SIG-M5 (cell line): ENCODE data around the gene PCDHGA5.
"Not testable (repeated sequence)": the region's sequence is repeated elsewhere in the genome, so short reads cannot be mapped to it uniquely, and the experiment has no call there.

Experiments used
- DNase-seq: peaks from one replicate; lab custom pipeline; 2025; lab: John Stamatoyannopoulos, UW

PCDHGA5 gene

DNA sequence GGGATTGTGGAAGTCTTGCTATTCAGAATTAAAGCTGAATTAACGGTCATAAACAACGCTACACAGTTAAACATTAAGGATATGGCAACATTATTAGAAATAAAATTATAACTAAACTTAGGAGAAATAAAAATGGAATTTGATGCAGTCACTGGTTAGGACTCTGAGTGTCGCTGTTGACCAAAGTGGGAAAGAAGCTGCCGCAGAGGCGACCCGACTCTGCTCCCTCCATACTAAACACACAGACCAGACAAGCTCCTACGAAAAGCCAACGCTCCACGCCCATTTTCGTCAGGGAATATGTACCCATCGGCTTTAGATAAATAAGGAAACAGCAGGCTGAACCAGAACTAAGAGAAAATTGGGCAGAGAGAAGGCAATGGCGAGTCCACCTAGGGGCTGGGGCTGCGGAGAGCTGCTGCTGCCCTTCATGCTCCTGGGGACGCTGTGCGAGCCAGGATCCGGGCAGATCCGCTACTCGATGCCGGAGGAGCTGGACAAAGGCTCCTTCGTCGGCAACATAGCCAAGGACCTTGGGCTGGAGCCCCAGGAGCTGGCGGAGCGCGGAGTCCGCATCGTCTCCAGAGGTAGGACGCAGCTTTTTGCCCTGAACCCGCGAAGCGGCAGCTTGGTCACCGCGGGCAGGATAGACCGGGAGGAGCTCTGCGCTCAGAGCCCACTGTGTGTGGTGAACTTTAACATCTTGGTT is at the start of gene PCDHGA5:
PCDHGA5 (plus strand) TSS at position 211 of the 709 bp plus-strand sequence; CDS start at position 380, 169 bp downstream.
- no peak for DNase-seq

DNA sequence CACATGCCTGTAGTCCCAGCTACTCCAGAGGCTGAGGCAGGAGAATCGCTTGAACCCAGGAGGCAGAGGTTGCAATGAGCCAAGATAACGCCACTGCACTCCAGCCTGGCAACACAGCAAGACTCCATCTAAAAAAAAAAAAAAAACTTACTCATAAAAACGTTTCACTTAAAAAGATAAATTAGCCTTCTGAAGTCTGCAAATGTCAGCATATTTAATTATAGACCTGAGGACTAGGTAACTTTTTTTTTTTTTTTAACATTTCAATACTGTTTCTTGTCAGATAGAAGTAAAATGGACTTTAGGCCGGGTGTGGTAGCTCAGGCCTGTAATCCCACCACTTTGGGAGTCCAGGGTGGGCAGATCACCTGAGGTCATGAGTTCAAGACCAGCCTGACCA is 47.0 kb upstream of the PCDHGA5 start:
- DNase-seq: not testable (repeated sequence)

DNA sequence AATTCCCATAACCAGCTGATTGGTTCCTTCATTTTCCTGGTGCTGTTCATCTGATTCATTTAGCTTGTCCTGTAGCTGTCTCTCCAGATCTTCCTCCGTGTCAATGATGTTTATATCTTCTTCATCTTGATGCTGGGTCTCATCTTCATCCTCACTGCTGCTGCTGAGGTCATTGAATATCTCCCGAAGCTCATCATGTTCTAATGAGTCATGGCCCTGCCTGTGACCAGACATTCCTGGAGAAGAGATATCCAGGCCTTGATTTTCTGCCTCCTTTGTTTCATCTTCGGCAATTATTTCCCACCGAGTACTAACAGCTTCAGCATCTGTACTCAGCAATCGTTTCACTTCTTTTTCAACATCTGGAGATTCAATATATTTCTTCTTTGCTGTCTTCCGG is 44.8 kb upstream of the PCDHGA5 start:
- DNase-seq: no peak

DNA sequence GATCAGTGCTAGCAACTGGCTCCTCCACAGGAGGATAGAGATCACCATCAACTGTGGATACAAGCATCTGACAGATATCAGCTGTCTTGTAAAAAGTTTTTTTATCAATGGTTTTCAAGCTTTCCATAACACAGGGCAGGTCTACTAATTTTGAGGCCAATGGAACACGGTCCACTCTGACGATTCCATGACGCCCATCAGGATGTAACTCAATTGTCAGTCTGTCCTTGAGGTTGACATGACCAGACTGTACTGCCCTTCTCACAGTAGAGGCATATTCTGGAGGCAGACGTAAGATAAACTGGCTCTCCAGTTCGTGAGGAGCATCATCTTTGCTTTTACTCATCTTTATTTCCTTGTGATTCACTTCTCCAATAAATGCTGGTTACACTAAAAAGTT is 44.3 kb upstream of the PCDHGA5 start:
- no peak for DNase-seq

DNA sequence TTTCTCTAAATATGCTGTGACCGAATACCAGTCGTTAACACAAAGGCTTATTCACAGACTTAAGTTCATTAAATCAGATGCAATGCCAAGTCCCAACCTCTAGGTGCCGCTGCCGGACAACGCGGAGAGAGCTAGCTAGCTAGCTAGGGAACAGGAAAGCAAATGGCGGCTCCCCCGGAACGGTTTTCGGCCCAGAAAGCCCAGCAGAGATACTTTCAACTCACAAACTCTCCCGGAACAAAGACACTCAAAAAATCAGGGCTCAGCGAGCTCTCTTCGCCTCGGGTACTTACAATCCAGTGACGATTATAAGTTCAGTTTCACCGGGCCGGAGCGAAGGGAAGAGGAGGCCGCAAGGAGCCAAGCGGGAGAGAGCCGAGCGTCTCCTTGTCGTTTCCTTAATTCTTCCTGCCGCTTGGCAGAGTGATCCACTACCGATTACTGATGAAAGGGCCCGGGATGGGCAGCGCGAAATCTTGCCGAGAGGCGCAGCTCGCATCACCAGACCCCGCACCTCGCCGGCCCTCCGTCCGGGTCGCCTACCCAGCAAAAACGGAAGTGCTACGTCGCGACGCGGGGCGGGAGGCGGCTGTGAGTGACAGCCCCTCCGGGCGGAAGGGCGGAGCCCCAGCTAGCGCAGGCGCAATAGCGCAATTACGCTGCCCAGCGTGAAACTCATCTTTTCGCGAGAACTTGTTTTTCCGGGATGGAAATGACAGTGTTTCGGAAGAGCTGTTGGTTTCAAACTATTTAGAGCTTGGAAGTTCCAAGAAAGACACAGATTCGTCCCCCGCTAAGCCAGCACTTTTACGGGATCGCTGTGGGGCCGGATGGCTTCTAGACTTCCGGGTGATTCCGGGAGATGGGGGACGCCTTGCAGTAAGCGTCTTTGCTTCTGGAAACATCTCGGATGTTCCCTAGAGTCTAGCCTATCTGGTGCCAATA is 43.5 kb upstream of the PCDHGA5 start, which contains the start of gene TAF7:
TAF7 (minus strand) TSS at position 560 of the 945 bp plus-strand sequence. CDS start 740 bp downstream, outside the sequence.
- peak; percentile 32 for DNase-seq

DNA sequence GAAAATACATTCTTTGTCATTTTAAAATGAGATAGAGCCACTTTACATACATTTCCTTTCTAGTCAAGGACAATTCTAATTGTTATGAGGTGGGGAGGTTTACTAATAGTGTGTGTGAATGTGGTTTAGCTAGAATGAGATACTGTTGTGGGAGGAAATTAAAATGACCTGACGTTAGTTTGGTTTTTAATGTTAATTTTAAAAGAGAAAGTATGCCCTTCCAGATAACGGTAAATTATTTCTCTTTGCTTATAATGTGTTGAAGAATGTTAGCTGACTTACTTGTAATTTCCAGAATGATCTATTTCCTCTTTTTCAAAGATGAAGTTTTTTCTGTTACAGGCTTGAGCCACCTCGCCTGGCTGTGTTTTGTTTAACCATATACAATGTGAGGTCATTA is 41.7 kb upstream of the PCDHGA5 start:
- DNase-seq: no peak

DNA sequence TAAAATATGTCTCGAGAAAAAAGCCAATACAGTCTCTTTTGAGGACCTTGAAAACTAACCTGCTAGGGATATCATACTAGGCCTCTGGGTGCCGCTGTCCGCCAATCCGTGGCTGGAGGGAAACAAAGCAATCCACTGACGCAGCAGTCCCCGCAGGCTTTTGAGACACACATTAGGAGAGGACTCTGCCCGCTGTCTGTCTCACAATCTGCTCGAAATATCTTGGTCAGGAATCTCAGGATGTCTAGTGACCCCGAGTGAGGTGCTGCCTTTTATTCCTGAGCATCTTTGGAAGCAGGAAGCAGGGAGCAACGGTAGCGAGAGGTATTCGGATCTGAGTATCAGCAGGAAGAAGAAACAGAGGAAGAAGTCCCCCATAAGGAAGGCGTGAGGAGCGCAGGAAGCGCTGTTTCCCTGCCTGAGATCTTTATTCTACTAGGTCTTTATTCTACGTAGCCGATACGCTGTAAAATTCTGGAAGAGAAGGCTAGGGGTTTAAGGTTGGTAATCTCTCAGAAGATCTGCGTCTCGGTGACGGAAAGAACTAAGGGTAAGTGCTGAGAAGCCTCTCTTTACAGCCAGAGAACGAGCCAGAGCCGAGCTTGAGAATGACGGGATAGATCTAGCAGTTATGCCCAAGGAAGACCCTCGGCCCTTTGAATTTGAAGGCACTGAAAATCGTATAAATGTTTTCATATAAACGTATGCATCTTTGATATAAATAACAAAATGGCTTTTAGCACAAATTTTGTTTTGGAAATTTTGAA is 37.7 kb upstream of the PCDHGA5 start:
- DNase-seq: no peak

DNA sequence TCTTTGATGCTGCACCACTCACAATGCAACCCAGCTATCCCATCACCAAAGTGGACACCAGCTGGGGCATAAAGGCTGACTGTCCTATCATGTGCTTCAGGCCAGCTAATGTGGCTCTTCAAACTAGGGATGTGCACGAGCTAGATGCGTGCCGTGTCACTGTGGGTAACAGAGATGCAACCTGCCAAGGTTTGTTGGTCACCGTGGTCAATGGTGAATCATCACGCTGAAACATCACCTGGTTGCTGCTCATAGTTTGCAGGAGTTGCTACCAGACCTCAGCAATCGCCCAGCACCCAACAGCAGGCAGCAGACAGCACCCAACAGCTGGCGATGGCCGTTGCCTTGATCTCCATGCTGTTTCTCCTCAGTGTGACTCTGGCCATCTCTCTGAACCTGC is 35.7 kb upstream of the PCDHGA5 start:
- DNase-seq: no peak

DNA sequence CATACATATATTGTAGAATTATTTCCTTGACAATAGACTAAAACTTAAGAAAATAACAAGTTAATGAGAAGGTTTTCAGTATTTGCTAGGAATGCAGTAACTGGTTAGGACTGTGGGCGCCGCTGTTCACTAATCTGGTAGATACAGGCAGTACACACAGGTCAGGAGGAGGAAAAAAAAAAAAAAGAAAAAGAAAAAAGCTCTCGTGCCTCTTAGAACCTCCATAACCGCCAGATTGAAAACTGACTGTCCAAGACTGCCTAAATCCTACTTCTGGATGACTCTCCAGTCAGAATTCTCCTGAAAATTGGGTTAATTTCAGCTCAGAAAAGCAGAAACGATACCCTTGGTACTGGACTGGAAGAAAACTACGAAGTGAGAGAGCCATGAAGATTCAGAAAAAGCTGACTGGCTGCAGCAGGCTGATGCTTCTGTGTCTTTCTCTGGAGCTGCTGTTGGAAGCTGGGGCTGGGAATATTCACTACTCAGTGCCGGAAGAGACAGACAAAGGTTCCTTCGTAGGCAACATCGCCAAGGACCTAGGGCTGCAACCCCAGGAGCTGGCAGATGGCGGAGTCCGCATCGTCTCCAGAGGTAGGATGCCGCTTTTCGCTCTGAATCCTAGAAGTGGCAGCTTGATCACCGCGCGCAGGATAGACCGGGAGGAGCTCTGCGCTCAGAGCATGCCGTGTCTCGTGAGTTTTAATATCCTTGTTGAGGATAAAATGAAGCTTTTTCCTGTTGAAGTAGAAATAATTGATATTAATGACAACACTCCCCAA is 33.5 kb upstream of the PCDHGA5 start, which contains the start of gene PCDHGA1:
PCDHGA1 (plus strand) TSS at position 216 of the 782 bp plus-strand sequence.
- DNase-seq: no peak

DNA sequence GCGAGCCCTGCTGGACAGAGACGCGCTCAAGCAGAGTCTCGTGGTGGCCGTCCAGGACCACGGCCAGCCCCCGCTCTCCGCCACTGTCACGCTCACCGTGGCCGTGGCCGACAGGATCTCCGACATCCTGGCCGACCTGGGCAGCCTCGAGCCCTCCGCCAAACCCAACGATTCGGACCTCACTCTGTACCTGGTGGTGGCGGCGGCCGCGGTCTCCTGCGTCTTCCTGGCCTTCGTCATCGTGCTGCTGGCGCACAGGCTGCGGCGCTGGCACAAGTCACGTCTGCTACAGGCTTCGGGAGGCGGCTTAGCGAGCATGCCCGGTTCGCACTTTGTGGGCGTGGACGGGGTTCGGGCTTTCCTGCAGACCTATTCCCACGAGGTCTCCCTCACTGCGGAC is 31.4 kb upstream of the PCDHGA5 start:
- not testable (repeated sequence) for DNase-seq

DNA sequence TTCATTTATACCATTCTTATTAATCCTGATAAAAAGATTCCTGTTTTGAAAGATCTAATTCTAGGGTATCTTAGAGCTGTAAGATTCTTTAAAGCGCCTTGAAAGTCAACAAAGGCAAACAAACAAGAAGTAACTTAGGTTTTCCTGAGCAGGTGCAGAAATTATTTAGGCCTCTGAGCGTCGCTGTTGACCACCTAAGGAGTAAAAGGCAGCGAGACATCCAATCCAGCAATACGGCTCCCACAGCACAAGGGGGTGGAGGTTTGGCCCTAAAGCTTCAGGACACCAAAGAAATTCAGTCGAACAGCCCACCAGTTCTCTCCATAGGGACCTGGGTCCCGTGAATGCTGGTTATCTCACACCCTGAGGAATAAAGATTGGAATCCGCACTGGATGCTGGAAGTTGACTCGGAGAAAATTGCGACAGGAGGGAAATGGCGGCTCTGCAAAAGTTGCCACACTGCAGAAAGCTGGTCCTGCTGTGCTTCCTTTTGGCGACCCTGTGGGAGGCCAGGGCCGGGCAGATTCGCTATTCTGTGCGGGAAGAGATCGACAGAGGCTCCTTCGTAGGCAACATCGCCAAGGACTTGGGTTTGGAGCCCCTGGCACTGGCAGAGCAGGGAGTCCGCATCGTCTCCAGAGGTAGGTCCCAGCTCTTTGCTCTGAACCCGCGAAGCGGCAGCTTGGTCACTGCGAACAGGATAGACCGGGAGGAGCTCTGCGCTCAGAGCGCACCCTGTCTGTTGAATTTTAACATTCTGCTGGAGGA is 25.2 kb upstream of the PCDHGA5 start, which contains the start of gene PCDHGA2:
PCDHGA2 (plus strand) TSS at position 223 of the 769 bp plus-strand sequence.
- no peak for DNase-seq

DNA sequence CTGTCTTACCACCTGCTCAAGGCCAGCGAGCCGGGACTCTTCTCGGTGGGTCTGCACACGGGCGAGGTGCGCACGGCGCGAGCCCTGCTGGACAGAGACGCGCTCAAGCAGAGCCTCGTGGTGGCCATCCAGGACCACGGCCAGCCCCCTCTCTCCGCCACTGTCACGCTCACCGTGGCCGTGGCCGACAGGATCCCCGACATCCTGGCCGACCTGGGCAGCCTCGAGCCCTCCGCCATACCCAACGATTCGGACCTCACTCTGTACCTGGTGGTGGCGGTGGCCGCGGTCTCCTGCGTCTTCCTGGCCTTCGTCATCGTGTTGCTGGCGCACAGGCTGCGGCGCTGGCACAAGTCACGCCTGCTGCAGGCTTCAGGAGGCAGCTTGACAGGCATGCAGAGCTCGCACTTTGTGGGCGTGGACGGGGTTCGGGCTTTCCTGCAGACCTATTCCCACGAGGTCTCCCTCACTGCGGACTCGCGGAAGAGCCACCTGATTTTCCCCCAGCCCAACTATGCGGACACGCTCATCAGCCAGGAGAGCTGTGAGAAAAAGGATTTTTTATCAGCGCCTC is 23.1 kb upstream of the PCDHGA5 start:
- DNase-seq: not testable (repeated sequence)

DNA sequence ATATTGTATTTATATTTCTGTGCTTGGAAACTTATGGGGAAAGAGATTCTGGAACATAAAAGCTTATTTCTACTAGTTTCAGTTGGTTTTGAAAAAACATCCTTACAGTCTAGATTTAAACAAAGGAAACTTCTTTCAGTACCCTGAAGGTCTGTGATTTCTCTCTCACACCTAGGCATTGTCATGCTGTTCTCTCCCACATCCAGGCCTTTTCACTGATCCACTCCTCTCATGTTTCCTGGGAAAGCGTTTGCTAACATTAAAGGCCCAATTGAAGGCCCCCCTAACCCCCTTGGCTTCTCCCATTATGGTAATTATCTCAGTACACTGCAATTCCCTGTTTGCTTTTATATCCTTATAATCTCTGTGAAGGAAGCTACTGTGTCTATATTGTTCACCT is 21.2 kb upstream of the PCDHGA5 start:
- DNase-seq: no peak

DNA sequence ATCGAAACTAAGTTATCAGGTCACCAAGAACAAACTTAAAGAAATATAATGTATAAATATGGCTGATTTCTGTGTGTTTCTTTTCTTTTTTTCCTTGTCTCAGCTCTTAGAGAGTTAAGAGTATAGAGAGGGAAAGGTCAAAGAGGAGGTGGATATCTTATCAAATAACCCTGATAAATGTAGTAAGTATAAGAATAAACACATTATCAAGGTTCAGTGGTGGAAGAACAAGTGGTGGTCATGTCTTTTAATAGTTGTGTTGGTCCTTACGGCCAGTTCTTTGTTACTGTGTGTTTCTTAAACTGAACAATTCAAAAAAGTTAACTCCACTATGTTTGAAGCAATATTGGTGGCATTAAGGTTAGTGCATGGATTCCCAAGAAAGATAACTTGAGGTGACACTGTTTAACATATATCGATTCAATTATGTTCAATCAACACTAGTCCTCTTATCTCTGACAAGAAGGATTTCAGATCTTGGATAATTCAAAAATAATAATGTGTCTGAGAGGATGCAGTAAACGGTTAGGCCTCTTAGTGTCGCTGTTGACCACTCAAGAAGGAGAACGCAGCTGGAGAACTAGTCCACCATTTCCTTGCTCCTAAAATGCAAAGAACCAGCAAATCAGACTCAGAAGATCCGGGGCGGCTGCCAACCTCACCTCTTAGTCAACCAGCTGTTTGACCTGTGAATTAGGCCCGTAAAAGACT is 20.6 kb upstream of the PCDHGA5 start, which contains the start of gene PCDHGA3:
PCDHGA3 (plus strand) TSS at position 588 of the 711 bp plus-strand sequence. CDS start 205 bp downstream, outside the sequence.
- DNase-seq: no peak

DNA sequence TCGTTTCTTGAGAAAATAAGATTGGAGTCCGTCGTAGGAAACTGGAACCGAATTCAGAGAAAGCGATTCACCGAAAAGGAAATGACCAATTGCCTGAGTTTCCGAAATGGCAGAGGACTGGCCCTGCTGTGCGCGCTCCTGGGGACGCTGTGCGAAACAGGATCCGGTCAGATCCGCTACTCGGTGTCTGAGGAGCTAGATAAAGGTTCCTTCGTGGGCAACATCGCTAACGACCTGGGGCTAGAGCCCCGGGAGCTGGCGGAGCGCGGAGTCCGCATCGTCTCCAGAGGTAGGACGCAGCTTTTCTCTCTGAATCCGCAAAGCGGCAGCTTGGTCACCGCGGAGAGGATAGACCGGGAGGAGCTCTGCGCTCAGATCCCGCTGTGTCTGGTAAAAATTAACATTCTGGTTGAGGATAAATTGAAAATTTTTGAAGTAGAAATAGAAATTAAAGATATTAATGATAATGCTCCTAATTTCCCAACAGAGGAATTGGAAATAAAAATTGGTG is 20.0 kb upstream of the PCDHGA5 start:
- DNase-seq: no peak

DNA sequence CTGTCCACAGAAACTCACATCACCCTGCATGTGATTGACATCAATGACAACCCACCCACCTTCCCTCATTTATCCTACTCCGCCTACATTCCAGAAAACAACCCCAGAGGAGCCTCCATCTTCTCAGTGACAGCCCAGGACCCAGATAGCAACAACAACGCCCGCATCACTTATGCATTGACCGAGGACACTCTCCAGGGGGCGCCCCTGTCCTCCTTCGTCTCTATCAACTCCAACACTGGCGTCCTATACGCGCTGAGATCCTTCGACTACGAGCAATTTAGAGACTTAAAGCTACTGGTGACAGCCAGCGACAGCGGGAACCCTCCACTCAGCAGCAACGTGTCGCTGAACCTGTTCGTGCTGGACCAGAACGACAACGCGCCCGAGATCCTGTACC is 18.6 kb upstream of the PCDHGA5 start:
- no peak for DNase-seq

DNA sequence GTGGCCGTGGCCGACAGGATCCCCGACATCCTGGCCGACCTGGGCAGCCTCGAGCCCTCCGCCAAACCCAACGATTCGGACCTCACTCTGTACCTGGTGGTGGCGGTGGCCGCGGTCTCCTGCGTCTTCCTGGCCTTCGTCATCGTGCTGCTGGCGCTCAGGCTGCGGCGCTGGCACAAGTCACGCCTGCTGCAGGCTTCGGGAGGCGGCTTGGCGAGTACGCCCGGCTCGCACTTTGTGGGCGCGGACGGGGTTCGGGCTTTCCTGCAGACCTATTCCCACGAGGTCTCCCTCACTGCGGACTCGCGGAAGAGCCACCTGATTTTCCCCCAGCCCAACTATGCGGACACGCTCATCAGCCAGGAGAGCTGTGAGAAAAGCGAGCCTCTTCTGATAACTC is 17.9 kb upstream of the PCDHGA5 start:
- DNase-seq: not testable (repeated sequence)

DNA sequence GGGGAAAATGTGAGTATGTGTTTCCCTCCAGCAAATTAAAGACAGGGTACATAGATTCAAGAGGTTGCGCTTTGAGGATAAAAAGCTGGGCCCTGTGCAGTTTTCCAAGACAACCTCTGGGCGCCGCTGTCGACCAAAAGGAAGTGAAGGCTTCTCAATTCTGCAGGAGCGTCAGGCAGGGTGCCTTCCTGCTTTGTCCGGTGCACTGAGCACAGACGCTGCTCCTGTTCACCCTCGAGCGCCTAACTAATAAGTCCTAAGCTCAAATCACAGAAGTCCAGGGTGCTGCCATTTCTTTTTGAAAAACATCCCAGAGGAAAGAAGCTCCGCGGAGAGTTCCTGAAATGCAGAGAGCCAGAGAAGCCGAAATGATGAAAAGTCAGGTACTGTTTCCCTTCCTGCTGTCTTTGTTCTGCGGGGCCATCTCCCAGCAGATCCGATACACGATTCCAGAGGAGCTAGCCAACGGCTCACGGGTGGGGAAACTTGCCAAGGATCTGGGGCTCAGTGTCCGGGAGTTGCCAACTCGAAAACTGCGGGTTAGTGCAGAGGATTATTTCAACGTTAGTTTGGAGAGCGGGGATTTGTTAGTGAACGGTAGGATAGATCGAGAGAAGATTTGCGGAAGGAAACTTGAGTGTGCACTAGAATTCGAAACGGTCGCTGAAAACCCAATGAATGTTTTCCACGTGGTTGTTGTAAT is 13.9 kb upstream of the PCDHGA5 start, which contains the start of gene PCDHGB1:
PCDHGB1 (plus strand) TSS at position 183 of the 703 bp plus-strand sequence; CDS start at position 345, 162 bp downstream.
- no peak for DNase-seq
